Mesodermal cell (in vitro differentiated cells): ENCODE data around the gene RND1.
A peak's percentile ranks its signal among the peaks of the same experiment; 100 is the strongest.

ENCODE experiments used
- H3K27ac ChIP-seq: 2 replicates; pipeline ENCODE4 v1.7.0; 2013; ENCODE audit warnings: mild to moderate bottlenecking, low read depth, low read length, moderate library complexity; ENCODE audit not compliant: severe bottlenecking
- H3K36me3 ChIP-seq: 2 replicates; pipeline ENCODE4 v1.7.1; 2013; ENCODE audit warnings: mild to moderate bottlenecking, low read length, moderate library complexity; ENCODE audit not compliant: control insufficient read depth, insufficient read depth
- H3K4me1 ChIP-seq: one replicate; pipeline ENCODE4 v1.7.1; 2013; ENCODE audit warnings: mild to moderate bottlenecking, low read length; ENCODE audit not compliant: insufficient read depth, control insufficient read depth, poor library complexity, severe bottlenecking
- H3K4me3 ChIP-seq: 2 replicates; pipeline ENCODE4 v1.7.0; 2013; ENCODE audit warnings: low read length, control low read depth, mild to moderate bottlenecking; ENCODE audit not compliant: insufficient read depth, poor library complexity, severe bottlenecking; ENCODE audit errors: extremely low read depth
- H3K9me3 ChIP-seq: 2 replicates; pipeline ENCODE4 v1.7.1; 2013; ENCODE audit warnings: mild to moderate bottlenecking, low read length, moderate library complexity; ENCODE audit not compliant: control insufficient read depth
- WGBS, 2 experiments: methylation state at CpG; one replicate each; pipeline ENCODE4 v1.1.5; 2013; ENCODE audit warnings: missing lambda C conversion rate in 2 of 2; ENCODE audit not compliant: insufficient coverage in 2 of 2; 5-methylcytosine and 5-hydroxymethylcytosine counted together

The RND1 gene

GRCh38 chr12:48827513-48828096 lies 38.1 kb downstream of the RND1 start:
- Histone ChIP-seq H3K36me3 (peaks cover 92% of the 10 kb centered on the region), H3K4me1 (no peaks in the 10 kb centered on the region), H3K9me3 (no peaks in the 10 kb centered on the region), H3K27ac (no peak overlapping the region), H3K4me3 (no peak overlapping the region)
- WGBS, 2 experiments: 97 to 99% methylated on average over 15 to 16 of the region's 17 CpGs

- Histone ChIP-seq H3K27ac (no peak overlapping the region), H3K36me3 (peaks cover 86% of the 10 kb centered on the region), H3K4me3 (no peak overlapping the region), H3K4me1 (no peaks in the 10 kb centered on the region), H3K9me3 (no peaks in the 10 kb centered on the region)
- WGBS, 2 experiments: 89 to 100% methylated on average over 3 to 4 of the region's 8 CpGs
Observed at GRCh38 chr12:48827026-48827425, 38.6 kb downstream of the RND1 start.

DNA sequence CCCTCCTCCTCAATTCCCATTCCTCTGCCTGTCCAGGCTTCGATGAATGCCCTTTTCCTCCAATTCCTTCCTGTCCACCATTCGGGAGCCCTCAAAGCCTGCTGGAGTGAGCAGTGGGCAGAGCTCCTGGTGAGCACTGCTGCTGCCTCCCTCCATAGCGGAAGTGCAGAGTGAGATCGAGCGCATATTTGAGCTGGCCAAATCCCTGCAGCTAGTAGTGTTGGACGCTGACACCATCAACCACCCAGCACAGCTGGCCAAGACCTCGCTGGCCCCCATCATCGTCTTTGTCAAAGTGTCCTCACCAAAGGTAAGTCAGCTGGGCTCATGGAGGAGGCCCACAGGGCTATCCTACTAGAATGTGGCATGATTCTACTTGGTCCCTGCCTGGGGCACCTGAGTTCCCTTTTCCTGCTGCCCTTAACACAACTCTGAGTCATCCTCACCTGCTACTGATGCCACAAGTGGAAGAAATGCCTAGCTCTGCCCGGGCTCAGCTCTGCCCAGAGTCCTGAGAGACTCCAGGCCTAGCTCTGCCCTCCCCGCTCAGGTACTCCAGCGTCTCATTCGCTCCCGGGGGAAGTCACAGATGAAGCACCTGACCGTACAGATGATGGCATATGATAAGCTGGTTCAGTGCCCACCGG lies 39.3 kb downstream of the RND1 start:
- Histone ChIP-seq H3K27ac (no peak overlapping the region), H3K36me3 (peaks cover 79% of the 10 kb centered on the region), H3K4me3 (no peak overlapping the region), H3K9me3 (no peaks in the 10 kb centered on the region), H3K4me1 (no peaks in the 10 kb centered on the region)
- WGBS, 2 experiments: 86 to 91% methylated on average over 13 to 14 of the region's 15 CpGs

DNA sequence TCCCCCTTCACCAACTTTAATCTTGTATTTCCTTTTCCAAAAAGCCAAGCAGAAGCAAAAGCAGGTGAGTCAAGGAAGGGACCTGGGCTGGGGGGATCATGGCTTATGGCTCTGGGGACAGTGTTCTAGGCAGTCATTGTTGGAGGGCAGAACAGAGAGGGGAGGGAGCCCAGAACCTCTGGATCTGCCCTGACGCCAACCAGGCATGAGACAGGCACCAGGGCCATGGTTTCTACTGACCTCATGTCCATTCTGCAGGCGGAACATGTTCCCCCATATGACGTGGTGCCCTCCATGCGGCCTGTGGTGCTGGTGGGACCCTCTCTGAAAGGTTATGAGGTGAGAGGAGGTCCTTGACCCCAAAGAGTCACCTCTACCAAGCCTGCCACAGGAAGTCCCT lies 40.8 kb downstream of the RND1 start:
- H3K36me3 ChIP-seq: peaks cover 69% of the 10 kb centered on the region
- no peaks in the 10 kb centered on the region for H3K9me3 ChIP-seq
- H3K4me3 ChIP-seq: no peak overlapping the region
- H3K27ac ChIP-seq: no peak overlapping the region
- H3K4me1 ChIP-seq: no peaks in the 10 kb centered on the region
- WGBS, 2 experiments: 96% methylated on average over 4 of the region's 4 CpGs; no CpG with 5 or more reads in 1 of the 2 experiments

DNA sequence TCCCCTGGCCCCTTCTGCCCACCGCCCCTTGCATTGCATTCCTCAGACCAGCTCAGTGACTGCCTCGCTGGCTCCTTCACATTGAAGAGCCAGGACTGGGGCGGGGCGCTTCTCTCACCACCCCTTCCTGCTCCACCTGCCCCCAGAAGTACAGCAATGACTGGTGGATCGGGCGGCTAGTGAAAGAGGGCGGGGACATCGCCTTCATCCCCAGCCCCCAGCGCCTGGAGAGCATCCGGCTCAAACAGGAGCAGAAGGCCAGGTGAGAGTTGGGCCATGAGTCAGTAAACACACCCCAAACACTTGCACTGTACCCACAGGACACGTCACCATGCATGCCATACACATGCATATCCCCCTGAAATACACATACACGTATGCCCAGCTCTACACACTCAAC lies 41.6 kb downstream of the RND1 start:
- 68 to 89% methylated on average over 9 to 11 of the region's 12 CpGs for WGBS, 2 experiments
- Histone ChIP-seq H3K27ac (no peak overlapping the region), H3K9me3 (no peaks in the 10 kb centered on the region), H3K4me1 (no peaks in the 10 kb centered on the region), H3K4me3 (no peak overlapping the region), H3K36me3 (peaks cover 61% of the 10 kb centered on the region)

DNA sequence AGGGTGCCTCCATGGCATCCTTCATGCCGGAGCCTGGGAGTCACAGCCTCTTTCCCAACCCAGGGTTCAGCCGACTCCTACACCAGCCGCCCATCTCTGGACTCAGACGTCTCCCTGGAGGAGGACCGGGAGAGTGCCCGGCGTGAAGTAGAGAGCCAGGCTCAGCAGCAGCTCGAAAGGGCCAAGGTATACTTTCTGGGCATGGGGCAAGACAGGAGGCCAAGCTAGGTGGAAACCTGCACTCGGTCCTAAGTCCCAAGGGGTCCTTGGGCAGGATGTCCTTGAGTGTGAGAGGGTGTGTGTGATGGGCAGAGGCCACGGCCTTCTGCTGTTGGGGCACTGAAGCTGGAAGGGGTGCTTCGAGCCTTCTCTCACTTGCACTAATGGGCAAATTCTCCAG lies 42.4 kb downstream of the RND1 start:
- H3K36me3 ChIP-seq: peaks cover 53% of the 10 kb centered on the region
- H3K4me1 ChIP-seq: no peaks in the 10 kb centered on the region
- H3K4me3 ChIP-seq: no peak overlapping the region
- no peak overlapping the region for H3K27ac ChIP-seq
- H3K9me3 ChIP-seq: no peaks in the 10 kb centered on the region
- WGBS, 2 experiments: 93 to 98% methylated on average over 9 to 10 of the region's 11 CpGs

DNA sequence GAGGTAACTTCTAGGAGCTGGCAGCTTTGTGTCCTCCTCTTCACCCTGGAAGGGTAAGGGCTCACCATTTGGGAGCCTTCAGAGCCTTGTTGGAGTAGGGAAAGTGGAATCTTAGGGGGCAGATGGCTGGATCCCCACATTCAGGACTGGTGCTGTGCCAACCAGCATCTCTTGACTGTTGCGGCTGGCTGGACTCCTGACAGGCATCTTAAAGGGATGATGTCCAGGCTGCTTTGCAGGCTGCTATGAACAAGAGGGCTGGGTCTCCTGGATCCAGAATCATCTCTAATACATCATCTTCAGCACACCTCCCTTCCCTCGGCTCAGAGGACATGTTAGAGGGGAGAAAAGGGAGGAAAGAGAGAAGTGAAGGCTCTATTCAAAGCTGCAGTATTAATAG lies 43.0 kb downstream of the RND1 start:
- Histone ChIP-seq H3K4me3 (no peak overlapping the region), H3K4me1 (peaks cover 4% of the 10 kb centered on the region), H3K27ac (no peak overlapping the region), H3K36me3 (peaks cover 47% of the 10 kb centered on the region), H3K9me3 (no peaks in the 10 kb centered on the region)
- 89 to 100% methylated on average over 1 of the region's 2 CpGs for WGBS, 2 experiments

- WGBS, 2 experiments: 81 to 93% methylated on average over 3 of the region's 5 CpGs
- Histone ChIP-seq H3K36me3 (peaks cover 42% of the 10 kb centered on the region), H3K4me1 (peaks cover 5% of the 10 kb centered on the region), H3K9me3 (no peaks in the 10 kb centered on the region), H3K27ac (no peak overlapping the region), H3K4me3 (no peak overlapping the region)
Observed at GRCh38 chr12:48822139-48822538, 43.5 kb downstream of the RND1 start.

GRCh38 chr12:48819986-48820725 lies 45.5 kb downstream of the RND1 start:
- H3K4me3 ChIP-seq: no peak overlapping the region
- H3K9me3 ChIP-seq: no peaks in the 10 kb centered on the region
- peaks cover 25% of the 10 kb centered on the region for H3K36me3 ChIP-seq
- WGBS, 2 experiments: 84 to 87% methylated on average over 3 to 4 of the region's 5 CpGs
- H3K4me1 ChIP-seq: peaks cover 13% of the 10 kb centered on the region
- no peak overlapping the region for H3K27ac ChIP-seq

DNA sequence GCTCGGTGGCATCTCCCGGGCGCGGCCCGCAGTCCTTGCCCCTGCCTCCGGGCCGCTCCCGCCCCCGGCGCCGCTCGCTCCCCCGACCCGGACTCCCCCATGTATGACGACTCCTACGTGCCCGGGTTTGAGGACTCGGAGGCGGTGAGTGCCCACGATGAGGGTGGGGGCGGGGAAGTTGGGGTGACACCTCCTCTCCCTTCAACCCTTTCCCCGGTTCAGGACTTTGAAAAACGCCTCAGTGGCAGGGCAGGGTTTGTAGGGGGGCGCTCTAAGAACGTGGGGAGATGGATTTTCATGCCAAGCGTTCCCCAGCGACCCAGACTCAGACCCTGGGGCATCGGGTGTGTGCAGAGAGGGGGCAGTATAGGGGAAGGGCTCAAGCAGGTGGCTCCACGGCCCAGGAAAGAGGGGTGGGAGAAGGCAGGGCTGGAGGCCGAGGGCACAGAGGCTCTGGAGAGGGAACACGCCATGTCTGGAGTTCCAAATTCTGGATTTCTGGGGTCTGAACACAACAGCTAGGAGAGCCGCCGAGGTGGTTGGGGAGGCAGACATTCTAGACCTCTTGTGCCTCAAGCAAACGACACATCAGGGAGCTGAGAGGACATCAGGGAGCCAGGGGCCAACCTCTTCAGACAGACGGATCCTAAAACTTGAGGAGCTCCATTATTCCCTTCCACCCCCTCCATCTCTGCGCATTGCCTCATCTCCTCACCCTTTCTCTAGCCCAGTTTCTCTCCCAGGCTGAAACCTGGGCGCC lies 46.7 kb downstream of the RND1 start:
- Histone ChIP-seq H3K27ac (no peak overlapping the region), H3K4me3 (peak overlapping the region; percentile 67), H3K9me3 (no peaks in the 10 kb centered on the region), H3K36me3 (peaks cover 13% of the 10 kb centered on the region), H3K4me1 (peaks cover 13% of the 10 kb centered on the region)
- WGBS, 2 experiments: 24 to 31% methylated on average over 16 to 17 of the region's 37 CpGs
